Activated CD8-positive, alpha-beta memory T cell treated with anti-CD3 and anti-CD28 coated beads for 4 hours (primary cell): Measurements from ENCODE around the gene PLEKHA6.

Source experiments
- DNase-seq, 2 donors: peaks; one replicate each; pipeline ENCODE4 v3.0.0-alpha.2; 2020; ENCODE audit warnings: low read depth in 2 of 2

The PLEKHA6 gene

GRCh38 chr1:204190212-204191211 lies 169.2 kb downstream of the PLEKHA6 start:
- peak in 1 of 2 donors; percentile 4 for DNase-seq

- DNase-seq: no peak
Observed at GRCh38 chr1:204188959-204189639, 170.6 kb downstream of the PLEKHA6 start.

GRCh38 chr1:204186597-204186996 lies 173.1 kb downstream of the PLEKHA6 start:
- no peak for DNase-seq

GRCh38 chr1:204181116-204181515 lies 178.6 kb downstream of the PLEKHA6 start:
- no peak for DNase-seq

- DNase-seq: no peak
Observed at GRCh38 chr1:204180133-204180532, 179.6 kb downstream of the PLEKHA6 start.

- no peak for DNase-seq
Observed at GRCh38 chr1:204178487-204179281, 181.0 kb downstream of the PLEKHA6 start.

- DNase-seq: no peak
Observed at GRCh38 chr1:204177133-204177532, 182.6 kb downstream of the PLEKHA6 start.

GRCh38 chr1:204176049-204176448 lies 183.7 kb downstream of the PLEKHA6 start:
- DNase-seq: no peak

- DNase-seq: no peak
Observed at GRCh38 chr1:204174958-204175357, 184.8 kb downstream of the PLEKHA6 start.

GRCh38 chr1:204172404-204173029 lies 187.2 kb downstream of the PLEKHA6 start:
- no peak for DNase-seq

GRCh38 chr1:204171751-204172178 lies 188.0 kb downstream of the PLEKHA6 start:
- no peak for DNase-seq

GRCh38 chr1:204170494-204171155 lies 189.1 kb downstream of the PLEKHA6 start:
- no peak for DNase-seq

GRCh38 chr1:204169858-204170257 lies 189.9 kb downstream of the PLEKHA6 start:
- no peak for DNase-seq
